ENCODE results near the gene CD6.
A peak's percentile ranks its signal among the peaks of the same experiment; 100 is the strongest.
"Not testable (repeated sequence)": the region's sequence is repeated elsewhere in the genome, so short reads cannot be mapped to it uniquely, and the experiment has no call there.

The CD6 gene

DNA sequence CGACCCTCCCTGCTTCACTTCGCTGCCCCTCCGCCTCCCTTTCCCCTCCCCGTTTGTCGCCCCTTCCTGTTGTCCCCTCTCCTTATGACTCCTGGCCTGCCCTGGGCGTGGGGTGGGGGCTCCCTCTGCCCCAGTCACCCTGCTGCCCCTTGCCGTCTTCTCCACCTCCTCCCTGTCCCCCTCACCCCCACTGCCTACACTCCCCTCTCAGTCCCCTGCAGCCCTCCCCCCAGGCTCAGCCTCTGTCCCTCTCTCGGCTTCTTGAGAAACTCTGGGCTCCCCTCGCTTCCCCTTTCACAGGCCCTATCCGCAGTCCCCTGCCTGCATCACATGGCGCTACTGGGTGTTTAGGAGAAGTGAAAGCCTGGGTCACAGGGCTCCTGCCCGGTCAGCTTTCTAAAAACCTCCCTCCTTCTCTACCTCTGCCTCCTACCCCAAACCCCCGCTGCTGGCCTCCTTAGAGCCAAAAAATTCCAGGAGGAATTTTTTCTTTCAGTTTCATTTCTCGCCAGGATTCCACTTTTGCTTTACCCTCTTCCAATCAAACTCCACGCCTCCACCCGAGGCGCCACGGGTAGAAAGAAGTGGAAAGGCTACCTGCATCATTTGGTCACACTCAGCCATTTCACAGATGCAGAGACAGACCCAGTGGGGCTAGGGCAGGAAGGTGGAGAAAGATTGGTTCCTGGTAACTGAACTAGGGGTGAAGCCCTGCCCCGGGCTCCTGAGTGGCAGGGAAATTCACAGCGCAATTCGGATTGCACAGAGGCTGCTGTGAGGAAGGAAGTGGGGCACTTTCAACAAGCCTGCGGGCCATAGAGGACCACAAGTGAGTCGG, 19.4 kb upstream of the CD6 start, which contains the start of gene SLC15A3:
TSS of gene SLC15A3 (minus strand) at position 273 of the 838 bp plus-strand sequence. CDS start 625 bp downstream, outside the sequence.
- no peak for DNase-seq (ENCODE audit: low spot score)

DNA sequence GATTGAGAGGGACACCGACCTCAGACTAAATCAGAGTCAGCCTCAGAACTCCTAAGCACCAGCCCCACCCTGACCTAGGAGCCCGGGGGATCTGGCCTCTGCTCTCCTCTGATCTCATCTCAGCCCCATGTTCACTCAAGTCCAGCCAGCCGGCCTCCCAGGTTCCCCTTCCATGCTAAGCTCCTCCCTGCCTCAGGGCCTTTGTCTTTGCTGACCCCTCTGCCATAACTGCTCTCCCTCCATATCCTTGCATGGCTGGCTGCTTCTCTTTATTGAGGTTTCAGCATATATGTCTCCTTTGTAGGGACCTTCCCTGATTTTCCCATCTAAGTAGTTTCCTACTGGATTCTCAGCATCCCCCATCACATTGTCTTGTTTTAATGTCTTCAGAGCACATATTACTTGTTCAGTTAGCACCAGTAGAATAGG, 18.7 kb upstream of the CD6 start:
- DNase-seq (ENCODE audit: low spot score), result no peak

DNA sequence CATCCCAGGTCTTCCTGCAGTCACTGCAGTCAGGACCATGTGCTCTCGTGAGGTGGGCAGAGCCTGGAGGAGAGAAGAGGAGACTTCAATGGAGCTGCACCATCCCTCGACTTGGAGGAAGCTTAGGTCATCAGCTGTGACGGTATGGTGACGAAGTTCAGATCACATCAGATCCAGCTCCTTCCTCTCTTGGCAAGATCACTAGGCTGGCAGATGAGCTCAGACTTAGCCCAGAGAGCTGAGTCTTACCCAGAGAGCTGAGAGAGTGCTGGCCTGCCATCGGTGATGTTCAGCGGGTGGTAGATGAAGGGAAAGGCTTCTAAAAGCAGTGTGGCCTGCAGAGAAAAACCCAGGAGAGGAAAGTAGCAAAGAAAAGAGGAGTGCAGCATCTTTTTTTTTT, 17.7 kb upstream of the CD6 start:
- no peak for DNase-seq (ENCODE audit: low spot score)

DNA sequence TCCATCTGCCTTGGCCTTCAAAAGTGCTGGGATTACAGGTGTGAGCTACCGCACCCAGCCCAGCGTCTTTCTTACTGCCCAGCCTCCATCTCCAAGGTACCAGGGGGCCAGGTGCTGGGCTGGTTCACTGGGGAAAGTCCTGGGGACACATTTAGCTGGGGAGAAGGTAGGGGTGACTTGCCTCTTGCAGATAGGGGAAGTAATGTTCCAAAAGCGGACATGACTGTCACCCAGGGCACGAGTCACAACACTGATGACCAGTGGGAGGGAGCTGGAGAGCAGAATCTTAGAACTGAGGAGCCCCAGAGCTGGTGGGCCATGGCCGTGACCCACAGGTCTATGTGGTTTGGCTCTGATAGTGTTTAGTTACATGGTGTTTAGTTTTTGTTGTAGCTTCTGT, 17.1 kb upstream of the CD6 start:
- no peak for DNase-seq (ENCODE audit: low spot score)

DNA sequence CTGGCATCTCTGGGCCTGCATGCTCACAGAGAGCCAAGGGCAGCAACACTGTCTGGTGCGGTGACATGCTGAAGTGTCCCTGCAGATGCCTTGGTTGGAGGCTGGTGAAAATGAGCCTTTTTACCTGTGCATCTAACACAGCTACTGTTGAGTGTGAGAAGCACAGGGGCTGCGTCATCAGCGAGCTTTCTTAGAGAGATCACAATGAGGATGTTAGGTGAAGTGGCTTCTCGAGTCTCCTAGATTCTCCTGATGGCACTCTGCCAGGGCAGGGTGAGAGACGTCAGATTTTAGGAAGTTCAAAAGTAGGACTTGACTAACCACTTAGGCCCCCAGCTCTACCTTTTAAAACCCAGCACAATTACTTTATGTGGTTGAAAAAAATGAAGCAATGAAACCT, 15.9 kb upstream of the CD6 start:
- no peak for DNase-seq (ENCODE audit: low spot score)

DNA sequence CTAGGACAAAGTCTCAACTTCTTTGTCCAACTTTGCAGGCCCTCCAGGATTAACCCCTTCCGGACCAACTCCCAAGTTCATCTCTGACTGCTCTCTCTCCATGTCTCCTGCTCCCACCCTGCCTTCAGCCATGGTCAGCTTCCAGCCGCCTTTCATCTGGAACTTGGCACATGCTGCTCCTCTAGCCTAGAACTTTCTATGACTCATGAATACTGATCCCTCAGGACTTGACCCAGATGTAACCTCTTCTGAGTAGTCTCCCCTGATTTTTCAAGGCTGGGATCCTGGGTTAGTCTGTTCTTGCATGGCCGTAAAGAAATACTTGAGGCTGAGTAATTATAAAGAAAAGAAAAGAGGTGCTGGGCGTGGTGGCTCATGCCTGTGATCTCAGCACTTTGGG, 14.3 kb upstream of the CD6 start:
- DNase-seq (ENCODE audit: low spot score), result no peak

DNA sequence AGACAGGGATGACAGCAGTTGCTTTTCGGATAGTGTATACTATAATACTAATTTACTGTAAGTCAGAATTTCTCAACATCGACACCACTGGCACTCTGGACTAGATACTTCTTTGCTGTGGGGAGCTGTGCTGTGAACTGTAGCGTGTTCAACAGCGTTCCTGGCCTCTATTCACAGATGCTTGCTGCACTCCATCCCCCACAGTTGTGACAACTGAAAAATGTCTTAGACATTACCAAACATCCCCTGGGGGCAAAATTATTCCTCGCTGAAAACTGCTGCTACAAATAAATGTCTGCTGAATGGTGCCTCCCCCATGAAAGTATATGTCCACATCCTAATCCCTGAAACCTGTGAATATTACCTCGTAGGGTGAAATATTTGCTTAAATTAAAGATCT, 12.0 kb upstream of the CD6 start:
- no peak for DNase-seq (ENCODE audit: low spot score)

DNA sequence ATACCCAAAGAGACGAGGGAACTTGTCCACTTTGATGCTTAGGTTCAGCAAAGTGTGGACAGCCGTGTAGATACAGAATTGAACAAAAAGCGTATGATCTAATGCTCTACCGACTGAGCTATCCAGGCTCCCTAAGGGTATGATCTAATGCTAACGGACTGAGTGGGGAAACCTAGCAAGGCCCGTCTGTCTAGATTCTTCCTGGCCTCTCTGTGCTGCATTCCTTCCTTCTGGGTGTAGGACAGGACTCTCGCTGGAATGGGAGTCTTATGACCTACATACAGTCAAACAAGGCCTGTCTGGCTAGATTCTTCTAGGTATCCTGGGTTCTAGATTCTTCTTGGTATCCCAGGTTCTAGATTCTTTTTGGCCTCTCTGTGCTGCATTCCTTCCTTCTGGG, 11.1 kb upstream of the CD6 start:
- DNase-seq (ENCODE audit: low spot score), result no peak

DNA sequence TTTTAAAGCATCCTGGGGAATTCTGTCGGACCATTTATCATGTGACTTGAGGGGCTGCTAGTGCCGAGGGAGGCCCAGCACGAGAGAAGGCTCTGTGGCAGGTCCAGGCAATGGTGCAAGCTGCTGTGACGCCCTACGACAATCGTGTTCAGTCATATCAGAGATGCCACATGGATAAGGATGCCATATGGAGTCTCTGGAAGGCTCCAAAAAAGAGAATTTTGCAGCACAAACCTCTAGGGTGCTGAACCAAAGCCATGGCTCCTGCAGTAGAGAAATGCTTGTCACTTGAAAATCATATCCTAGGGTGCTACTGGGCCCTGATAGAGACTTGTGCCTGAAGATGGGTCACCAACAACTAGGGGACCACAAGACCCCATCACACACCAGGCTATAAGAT, 6.7 kb upstream of the CD6 start:
- DNase-seq (ENCODE audit: low spot score), result peak; percentile 54

DNA sequence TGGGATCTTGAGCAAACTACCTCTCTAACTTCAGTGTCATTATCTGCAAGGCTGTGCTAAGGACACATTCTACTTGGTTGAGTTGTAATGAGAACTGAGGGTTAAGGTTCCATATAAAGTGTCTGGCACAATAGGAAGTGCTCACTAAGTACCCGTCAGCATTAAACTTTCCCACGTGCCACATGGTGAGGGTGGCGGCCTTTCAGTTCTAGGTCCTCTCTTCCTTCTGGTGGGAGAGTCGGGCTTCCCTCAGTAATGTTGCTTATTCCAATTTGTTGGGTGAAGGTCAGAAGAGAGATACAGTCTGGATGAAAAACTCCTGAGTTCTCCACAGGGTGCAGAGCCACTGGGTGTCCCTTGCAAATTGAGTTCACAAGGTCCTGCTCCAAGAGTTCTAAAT, 4.6 kb upstream of the CD6 start:
- no peak for DNase-seq (ENCODE audit: low spot score)

DNA sequence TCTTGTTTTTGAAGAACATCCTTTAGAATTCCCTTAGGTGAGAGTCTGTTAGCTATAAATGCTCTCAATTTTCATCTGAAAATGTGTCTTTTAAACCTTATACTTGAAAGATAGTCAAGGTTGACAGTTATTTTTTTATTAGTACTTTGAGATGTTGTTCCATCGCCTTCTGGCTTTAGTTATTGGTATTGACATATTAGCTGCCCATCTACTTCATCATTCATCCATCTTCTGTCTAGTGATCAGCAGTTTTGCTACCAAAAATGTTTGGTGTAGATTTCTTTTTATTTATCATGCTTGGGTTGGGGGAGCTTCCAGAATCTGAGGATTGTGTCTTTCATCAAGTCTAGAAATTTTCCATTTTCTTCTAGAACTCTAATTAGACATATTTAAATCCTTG, 3.3 kb upstream of the CD6 start:
- DNase-seq (ENCODE audit: low spot score), result no peak

DNA sequence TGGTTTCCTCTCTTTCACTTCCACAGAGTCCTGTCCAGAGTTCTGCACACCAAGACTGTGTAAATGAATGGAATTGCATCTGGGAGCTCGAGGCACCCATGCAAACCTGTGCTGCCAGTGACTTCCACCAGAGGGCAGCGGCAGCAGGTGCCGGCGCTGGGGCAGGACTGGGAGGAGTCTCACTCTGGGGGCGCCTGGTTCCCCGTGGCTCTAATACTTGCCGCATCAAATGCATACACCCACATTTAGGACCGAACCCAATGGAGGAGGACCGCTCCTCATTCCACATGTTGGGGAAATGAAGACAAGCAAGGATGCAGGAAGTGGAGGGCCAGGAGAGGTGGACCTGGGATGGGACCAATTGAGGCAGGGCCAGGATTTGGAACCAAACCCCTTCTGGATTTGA, 1.1 kb upstream of the CD6 start:
- no peak for DNase-seq (ENCODE audit: low spot score)

DNA sequence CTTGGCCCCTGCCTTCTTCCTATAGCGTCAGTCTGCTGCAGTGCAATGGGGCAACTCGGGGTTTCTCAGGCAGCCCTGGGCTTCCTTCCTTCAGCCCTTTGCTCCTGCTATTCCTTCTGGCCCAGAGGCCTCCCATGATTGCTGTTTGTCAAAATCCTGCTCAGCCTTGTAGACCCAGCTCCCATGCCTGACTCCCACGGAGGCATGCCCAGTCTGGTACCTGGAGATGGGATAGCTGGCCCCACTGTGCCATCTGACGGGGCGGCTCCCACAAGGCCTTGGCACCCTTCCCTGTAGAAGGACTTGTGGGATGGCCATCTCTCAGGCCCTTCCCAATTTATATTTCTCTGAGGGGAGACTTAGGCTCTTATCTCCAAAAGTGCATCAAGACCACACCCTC, 590 bp upstream of the CD6 start:
- no peak for DNase-seq (ENCODE audit: low spot score)

DNA sequence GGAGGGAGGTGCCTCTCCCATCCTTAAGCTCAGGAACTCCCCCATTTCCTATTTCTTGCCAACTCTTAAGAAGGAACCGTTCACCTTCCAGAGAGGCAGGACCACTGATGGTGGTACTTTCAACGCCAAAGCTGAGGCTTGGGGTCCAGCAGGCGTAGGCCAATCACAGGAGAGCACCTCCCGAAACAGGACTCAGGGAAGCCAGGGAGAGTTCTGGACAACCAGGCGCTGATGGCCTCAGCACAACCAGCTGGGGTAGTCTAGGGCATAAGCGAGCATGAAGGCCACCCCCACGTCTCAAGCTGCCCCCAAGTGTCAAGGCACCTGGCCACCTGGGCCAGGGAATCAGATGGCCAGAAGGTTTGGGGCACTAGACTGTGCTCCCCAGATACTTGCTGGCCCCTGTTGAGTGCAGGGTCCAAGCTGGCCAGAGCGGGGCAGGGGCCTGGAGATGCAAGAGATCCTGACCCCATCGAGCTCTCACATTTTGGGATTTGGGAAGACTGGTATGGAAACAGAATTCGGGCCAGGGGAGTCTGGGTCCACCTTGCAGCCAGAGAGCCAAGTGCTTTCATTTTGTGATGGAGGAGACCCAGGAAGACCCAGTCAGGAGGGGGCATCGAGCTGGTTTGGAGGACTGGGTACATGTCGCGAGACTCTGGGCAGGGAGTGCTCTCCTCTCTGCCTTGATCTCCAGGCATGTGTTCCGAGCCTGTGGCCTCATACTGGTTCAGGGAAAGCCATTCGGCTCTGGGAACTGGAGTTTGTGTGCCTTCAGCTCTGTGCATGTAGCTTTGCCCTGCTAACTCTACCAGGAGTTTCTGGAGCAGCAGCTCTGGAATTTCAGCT, 926 bp downstream of the CD6 start:
- no peak for DNase-seq (ENCODE audit: low spot score)

DNA sequence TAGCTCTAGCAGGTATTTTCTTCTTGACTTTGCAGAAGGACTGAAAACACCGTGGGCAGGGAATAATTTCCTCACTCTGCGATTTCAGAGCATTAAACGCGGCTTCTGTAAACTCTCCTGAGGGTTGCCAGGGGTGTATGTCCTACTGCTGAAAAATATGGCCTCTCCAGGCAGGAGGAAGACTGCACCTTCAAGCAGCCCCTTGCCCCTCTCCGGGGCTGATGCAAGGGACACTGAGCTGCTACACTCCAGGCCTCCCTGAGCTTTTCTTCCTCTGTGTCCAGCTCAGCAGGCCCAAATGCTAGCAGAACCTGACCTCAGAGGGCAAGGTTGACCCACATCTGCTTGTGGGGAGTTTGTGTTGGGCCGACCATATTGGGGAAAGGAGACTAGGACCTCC, 2.2 kb downstream of the CD6 start:
- no peak for DNase-seq (ENCODE audit: low spot score)

DNA sequence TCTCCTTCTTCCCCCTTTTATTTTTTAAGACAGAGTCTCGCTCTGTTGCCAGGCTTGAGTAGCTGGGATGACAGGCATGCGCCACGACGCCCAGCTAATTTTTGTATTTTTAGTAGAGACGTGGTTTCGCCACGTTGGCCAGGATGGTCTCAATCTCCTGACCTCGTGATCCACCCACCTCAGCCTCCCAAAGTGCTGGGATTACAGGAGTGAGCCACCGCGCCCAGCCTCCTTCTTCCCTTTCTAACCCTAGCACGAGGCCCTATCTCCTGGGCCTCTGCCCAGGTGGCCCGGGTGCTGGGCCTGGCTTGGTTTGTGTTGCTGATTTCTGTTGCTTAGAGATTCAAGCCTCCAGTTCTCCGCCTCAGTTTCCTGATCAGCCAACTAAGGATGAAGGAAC, 2.8 kb downstream of the CD6 start:
- not testable (repeated sequence) for DNase-seq (ENCODE audit: low spot score)

DNA sequence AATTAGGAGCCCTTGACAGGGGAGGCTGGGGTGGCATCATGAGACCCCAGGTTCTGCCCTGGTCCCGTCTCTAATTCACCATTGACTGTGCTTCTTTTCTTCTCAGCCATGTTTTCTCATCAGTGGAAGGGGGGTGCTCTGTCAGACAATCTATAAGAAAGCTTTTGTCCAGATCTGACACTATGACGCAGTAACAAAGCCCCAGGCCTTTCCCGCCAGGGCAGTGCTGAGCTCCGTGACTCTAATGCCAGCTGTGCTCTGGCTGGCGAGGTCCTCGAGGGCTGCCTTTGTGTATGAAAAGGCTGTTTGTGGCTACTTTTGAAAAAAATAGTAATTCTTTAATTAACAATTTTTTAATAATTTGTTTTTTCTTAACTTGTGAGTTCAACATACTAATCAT, 3.2 kb downstream of the CD6 start:
- no peak for DNase-seq (ENCODE audit: low spot score)

DNA sequence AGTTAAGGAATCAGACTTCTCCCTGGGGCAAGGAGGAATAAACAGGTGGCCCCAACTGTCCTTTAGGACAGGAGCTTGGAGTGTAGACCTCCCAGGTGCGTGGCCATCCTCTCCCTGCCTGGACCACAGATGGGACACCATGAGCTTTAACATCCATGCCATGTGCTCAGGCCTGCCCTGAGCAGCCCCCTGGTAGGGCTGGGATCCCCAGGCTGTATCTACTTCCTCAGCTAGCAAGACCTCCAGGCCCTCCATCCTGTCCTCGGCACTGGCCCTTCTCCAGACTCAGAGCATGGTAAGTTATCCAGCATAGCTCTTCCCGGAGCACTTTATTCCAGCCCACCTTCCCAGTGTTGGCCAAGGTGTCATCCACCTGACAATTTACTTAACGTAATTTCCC, 5.7 kb downstream of the CD6 start:
- no peak for DNase-seq (ENCODE audit: low spot score)

DNA sequence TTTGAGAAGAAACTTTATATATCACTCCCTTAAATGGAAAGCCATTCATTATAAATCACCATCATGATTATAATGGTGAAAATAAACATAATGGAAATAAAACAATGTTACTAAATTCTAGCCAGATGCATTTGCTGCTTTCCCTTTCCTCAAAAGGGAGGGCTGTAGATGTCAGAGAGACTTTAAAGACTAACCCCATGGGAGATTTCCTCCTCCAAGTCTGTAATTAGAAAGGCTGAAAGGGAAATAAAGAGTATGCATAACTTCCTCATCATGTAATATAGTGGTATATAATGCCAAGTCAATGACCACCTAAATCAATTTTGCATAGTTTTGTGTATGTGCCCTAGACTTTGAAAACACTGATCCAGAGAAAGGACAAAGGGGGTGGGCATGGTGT, 6.4 kb downstream of the CD6 start:
- DNase-seq (ENCODE audit: low spot score), result no peak

DNA sequence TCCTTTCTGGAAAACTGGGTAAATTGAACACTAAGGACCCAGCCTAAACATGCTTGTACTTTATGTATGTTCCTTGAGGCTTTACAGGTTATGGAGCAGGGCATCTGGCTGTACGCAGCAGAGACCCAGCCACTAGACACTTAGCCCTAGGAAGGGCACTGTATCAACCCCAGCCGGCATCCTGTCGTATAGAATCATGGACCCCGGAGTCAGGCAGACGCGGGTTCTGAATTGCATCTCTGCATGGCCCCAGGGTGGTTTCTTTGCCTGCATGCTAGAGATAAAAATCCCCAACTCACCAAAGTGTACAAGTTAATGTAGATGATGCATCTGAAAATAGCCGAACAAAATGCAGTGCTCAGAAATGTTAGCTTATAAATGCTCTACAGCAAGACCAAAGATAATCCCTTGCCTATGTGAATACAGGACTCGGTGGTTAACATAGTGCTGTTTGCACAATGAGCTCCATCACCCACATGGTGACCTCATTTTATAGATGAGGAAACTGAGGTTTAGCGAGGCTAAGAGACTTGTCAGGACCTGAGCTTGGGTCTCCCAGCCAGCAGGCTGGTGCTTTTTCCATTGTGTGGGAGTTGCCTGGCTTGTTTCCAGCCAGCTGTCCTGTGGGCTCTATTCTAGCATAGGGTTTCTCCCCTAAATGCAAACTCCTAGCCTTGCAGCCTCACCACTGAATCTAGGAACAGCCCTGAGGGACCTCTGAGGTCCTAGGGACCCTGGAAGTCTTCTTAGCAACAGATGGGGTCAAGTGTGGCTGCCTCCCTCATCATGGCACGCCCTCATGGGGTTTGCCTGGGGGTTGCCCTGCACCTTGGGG, 7.3 kb downstream of the CD6 start:
- no peak for DNase-seq (ENCODE audit: low spot score)

DNA sequence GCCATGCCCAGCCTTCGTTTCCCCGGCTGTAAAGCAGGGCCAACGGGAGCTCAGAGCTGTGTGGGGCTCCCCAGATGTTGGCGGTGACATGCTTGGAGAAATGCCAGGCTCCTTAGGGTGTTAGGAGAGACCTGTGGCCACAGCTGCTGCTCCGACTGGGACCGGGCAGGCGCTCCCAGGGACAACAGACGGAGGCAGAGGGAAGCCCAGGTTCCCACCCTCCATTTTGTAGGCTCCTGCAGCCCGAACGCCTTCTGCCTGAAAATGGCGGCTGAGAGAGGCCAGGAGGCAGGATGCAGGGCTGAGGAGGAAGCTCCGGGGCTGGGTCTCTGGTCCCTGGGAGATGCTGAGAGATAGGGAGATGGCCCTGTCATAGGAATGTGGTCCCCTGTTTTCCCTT, 10.0 kb downstream of the CD6 start:
- DNase-seq (ENCODE audit: low spot score), result no peak

DNA sequence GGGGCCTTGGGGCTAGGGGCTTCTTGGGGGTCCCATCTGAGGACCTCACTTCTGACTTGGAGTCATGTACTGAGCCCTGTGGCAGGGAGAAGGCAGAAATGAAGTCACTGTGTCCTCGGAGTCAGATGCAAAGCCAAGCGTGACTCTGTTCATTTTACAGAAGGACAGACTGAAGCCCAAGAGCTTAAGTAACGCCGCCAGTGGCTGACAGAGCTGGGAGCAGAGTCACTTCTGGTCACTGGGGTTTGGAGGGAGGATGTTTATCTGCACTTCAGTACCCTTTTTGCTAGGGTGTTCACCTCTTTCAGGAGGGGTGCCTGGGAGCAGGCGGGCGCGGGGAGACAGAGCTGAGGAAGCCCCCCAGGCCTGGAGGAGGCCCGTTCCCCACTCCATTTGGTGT, 10.7 kb downstream of the CD6 start:
- DNase-seq (ENCODE audit: low spot score), result no peak

Data from cerebellar cortex (tissue), 1 donor.